Gastroesophageal sphincter (tissue), 4 donors: ENCODE data around the gene VAV3. TPM values are rescaled to one million over a fixed set of nuclear protein-coding genes. Genes with fewer than 3 reads are reported as not detected.
"Not testable (repeated sequence)": the region's sequence is repeated elsewhere in the genome, so short reads cannot be mapped to it uniquely, and the experiment has no call there.

Experiments used
- ATAC-seq: fragments of 150-250 bp; one replicate; pipeline ENCODE4 v1.9.1; 2016; ENCODE audit warnings: mild to moderate bottlenecking, moderate library complexity
- H3K27ac ChIP-seq, 4 donors: fragments of 200-600 bp; sonication (generic) in 3 of 4; 1 replicate in 3 of 4; 2 replicates in 1 of 4; pipeline ENCODE4 v1.5.1; 2016 to 2019
- H3K27me3 ChIP-seq: fragments of 200-600 bp; sonication (generic); one replicate; pipeline ENCODE4 v1.5.1; 2019
- H3K36me3 ChIP-seq, 2 donors: fragments of 200-600 bp; sonication (generic); one replicate each; pipeline ENCODE4 v1.5.1; 2019; ENCODE audit warnings: control low read depth in 1 of 2
- H3K4me1 ChIP-seq, 3 donors: fragments of 200-600 bp; sonication (generic); 1 replicate in 2 of 3; 2 replicates in 1 of 3; pipeline ENCODE4 v1.5.1; 2016 to 2019; ENCODE audit warnings: control low read depth in 2 of 3
- H3K4me3 ChIP-seq, 2 donors: fragments of 200-600 bp; sonication (generic); one replicate each; pipeline ENCODE4 v1.5.1; 2019; ENCODE audit warnings: mild to moderate bottlenecking in 1 of 2, moderate library complexity in 1 of 2
- H3K9me3 ChIP-seq, 3 donors: fragments of 200-600 bp; sonication (generic); one replicate each; pipeline ENCODE4 v1.5.1; 2017 to 2019; ENCODE audit warnings: control low read depth in 2 of 3
- EP300 ChIP-seq: sonication (generic); formaldehyde crosslinking; IDR thresholded peaks from one replicate; pipeline ENCODE4 v1.6.1; 2017; ENCODE audit warnings: antibody characterized with exemption, mild to moderate bottlenecking
- POLR2A ChIP-seq, 2 donors: fragments of 450-650 bp; IDR thresholded peaks; one replicate each; pipeline ENCODE4 v1.6.1; 2017; ENCODE audit warnings: antibody characterized with exemption in 2 of 2, mild to moderate bottlenecking in 2 of 2, moderate library complexity in 1 of 2
- POLR2AphosphoS5 ChIP-seq: sonication (generic); formaldehyde crosslinking; IDR thresholded peaks from one replicate; pipeline ENCODE4 v1.6.1; 2017; ENCODE audit warnings: antibody characterized with exemption
- WGBS, 2 donors: methylation state at CpG; one replicate each; pipeline ENCODE4 v1.1.5; 2018; ENCODE audit warnings: low coverage in 1 of 2; 5-methylcytosine and 5-hydroxymethylcytosine counted together
- total RNA-seq, 4 donors: library from RNA; depleted of rRNA; stranded (reverse); fragments of >200 nt; gene quantifications; one replicate each; pipeline ENCODE4 v1.1.0, GENCODE V29; 2016
- TF ChIP-seq, protein P1 (sequence below), 4 experiments: fragments of 200-600 bp in 2 of 4; fragments of 450-650 bp in 2 of 4; sonication (generic) in 1 of 4; IDR thresholded peaks; one replicate each; pipeline ENCODE4 v1.5.1; 2017 to 2019; ENCODE audit warnings: antibody characterized with exemption in 4 of 4, mild to moderate bottlenecking in 2 of 4, moderate library complexity in 2 of 4

Gene VAV3
- total RNA-seq, 4 donors from 2014 or later, result 1.3 to 4.7 (median 2.9) TPM

GRCh38 chr1:107706182-107706581 lies 258.8 kb downstream of the VAV3 start:
- Histone ChIP-seq H3K4me1 (no peaks in the 10 kb centered on the region), H3K36me3 (no peaks in the 10 kb centered on the region), H3K4me3 (no peak overlapping the region), H3K9me3 (peaks cover 0 to 2% (median 0%) of the 10 kb centered on the region in 3 donors), H3K27ac (no peak overlapping the region), H3K27me3 (no peaks in the 10 kb centered on the region)
- 69 to 70% methylated on average over 6 of the region's 6 CpGs for WGBS, 2 donors
- TF ChIP-seq POLR2AphosphoS5, result no peak
- no peak for TF ChIP-seq POLR2A (IDR thresholded peaks at IDR 0.05)
- no peak for TF ChIP-seq EP300
- TF ChIP-seq, protein P1, sequence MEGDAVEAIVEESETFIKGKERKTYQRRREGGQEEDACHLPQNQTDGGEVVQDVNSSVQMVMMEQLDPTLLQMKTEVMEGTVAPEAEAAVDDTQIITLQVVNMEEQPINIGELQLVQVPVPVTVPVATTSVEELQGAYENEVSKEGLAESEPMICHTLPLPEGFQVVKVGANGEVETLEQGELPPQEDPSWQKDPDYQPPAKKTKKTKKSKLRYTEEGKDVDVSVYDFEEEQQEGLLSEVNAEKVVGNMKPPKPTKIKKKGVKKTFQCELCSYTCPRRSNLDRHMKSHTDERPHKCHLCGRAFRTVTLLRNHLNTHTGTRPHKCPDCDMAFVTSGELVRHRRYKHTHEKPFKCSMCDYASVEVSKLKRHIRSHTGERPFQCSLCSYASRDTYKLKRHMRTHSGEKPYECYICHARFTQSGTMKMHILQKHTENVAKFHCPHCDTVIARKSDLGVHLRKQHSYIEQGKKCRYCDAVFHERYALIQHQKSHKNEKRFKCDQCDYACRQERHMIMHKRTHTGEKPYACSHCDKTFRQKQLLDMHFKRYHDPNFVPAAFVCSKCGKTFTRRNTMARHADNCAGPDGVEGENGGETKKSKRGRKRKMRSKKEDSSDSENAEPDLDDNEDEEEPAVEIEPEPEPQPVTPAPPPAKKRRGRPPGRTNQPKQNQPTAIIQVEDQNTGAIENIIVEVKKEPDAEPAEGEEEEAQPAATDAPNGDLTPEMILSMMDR (IDR thresholded peaks at IDR 0.05), result no peak
- ATAC-seq, result no peak

- no peak for ATAC-seq
- Histone ChIP-seq H3K4me1 (no peaks in the 10 kb centered on the region), H3K9me3 (no peaks in the 10 kb centered on the region), H3K4me3 (no peak overlapping the region), H3K27ac (no peak overlapping the region), H3K27me3 (no peaks in the 10 kb centered on the region), H3K36me3 (no peaks in the 10 kb centered on the region)
- TF ChIP-seq EP300 (no peak), POLR2AphosphoS5 (no peak), POLR2A (IDR thresholded peaks at IDR 0.05) (no peak)
- TF ChIP-seq, protein P1 (IDR thresholded peaks at IDR 0.05), result no peak
- WGBS, 2 donors, result 68 to 69% methylated on average over 2 of the region's 2 CpGs
These were observed 260.1 kb downstream of the VAV3 start for GRCh38 chr1:107704911-107705310.

GRCh38 chr1:107702946-107703571 lies 261.9 kb downstream of the VAV3 start:
- H3K9me3 ChIP-seq, result no peaks in the 10 kb centered on the region
- H3K4me3 ChIP-seq, result no peak overlapping the region
- ATAC-seq, result no peak
- H3K4me1 ChIP-seq, result no peaks in the 10 kb centered on the region
- 39 to 79% methylated on average over 4 of the region's 4 CpGs for WGBS, 2 donors
- no peak for TF ChIP-seq POLR2AphosphoS5
- TF ChIP-seq EP300, result no peak
- no peak for TF ChIP-seq POLR2A (IDR thresholded peaks at IDR 0.05)
- TF ChIP-seq, protein P1 (IDR thresholded peaks at IDR 0.05), result no peak
- no peak overlapping the region for H3K27ac ChIP-seq
- H3K36me3 ChIP-seq, result no peaks in the 10 kb centered on the region
- H3K27me3 ChIP-seq, result no peaks in the 10 kb centered on the region

DNA sequence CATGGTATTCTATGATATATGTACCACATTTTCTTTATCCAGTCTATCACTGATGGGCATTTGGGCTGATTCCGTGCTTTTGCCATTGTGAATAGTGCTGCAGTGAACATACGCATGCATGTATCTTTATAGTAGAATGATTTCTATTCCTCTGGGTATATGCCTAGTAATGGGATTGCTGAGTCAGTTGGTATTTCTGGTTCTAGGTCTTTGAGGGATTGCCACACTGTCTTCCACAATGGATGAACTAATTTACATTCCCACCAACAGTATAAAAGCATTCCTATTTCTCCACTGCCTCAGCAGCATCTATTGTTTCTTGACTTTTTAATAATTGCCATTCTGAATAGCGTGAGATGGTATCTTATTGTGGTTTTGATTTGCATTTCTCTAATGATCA lies 264.3 kb downstream of the VAV3 start:
- not testable (repeated sequence) for H3K27me3 ChIP-seq, ATAC-seq, H3K9me3 ChIP-seq, H3K36me3 ChIP-seq, H3K4me1 ChIP-seq, H3K4me3 ChIP-seq, H3K27ac ChIP-seq
- WGBS, 2 donors, result 38 to 50% methylated on average over 2 to 3 of the region's 3 CpGs

DNA sequence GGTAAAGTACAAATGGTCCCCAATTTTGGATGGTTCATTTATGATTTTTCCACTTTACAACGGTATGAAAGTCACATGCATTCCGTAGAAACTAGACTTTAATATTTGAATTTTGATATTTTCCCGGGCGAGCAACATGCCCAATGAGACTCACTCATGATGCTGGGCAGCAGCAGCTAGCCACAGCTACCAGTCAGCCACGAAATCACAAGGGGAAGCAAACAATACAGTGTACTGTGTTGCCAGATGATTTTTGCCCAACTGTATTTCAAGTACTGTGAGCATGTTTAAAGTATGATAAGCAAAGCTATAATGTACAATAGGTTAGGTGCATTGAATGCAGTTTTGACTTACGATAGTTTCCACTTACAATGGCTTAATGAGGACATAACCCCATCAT lies 266.8 kb downstream of the VAV3 start:
- Histone ChIP-seq H3K4me3 (no peak overlapping the region), H3K9me3 (no peaks in the 10 kb centered on the region), H3K27ac (no peak overlapping the region), H3K27me3 (no peaks in the 10 kb centered on the region), H3K36me3 (no peaks in the 10 kb centered on the region), H3K4me1 (peaks cover 0 to 5% (median 0%) of the 10 kb centered on the region in 3 donors)
- 92 to 93% methylated on average over 6 of the region's 6 CpGs for WGBS, 2 donors
- TF ChIP-seq, protein P1 (IDR thresholded peaks at IDR 0.05), result no peak
- TF ChIP-seq EP300 (no peak), POLR2AphosphoS5 (no peak), POLR2A (IDR thresholded peaks at IDR 0.05) (no peak)
- ATAC-seq, result no peak
